ENCODE data around the gene RAB3GAP2. TPM values are rescaled to one million over a fixed set of nuclear protein-coding genes. Genes with fewer than 3 reads are reported as not detected.
"Not testable (repeated sequence)": the region's sequence is repeated elsewhere in the genome, so short reads cannot be mapped to it uniquely, and the experiment has no call there.

The RAB3GAP2 gene
- total and polyA plus RNA-seq, 5 experiments from 2014 or later, result 16.6 to 52.0 (median 22.8) TPM

DNA sequence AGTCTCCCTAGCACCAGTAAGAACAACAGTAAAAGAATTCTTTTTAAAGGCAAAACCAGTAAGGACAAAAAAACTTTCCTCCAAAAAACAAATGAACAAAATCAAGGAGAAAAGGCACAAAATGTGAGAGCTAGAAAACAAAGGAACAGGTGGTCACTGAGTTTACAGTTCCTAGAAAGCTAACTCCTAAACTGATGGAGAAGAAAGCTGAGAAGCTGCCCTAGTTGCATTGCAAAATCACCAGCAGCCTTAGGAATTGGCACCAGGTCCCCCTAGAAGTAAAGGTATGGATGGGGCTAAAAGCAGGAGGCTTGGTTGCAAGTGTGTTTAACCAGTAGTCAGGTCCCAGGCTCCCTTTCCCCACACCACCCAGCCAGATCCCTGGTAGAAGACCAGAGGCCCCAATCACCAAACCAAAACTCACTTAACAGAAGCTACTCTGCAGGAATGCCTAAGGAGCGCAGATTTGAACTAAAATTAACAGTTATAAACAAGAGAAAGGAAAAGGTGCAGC is 47.6 kb downstream of the RAB3GAP2 start:
- peaks cover 38 to 74% (median 64%) of the 10 kb centered on the region in 4 donors for H3K4me1 Mint-ChIP-seq
- H3K9me3 Mint-ChIP-seq, result no peaks in the 10 kb centered on the region
- no peak for ATAC-seq
- H3K27ac Mint-ChIP-seq, result peak overlapping the region in 2 of 10 donors; percentile 12 to 42
- peaks cover 0 to 57% (median 12%) of the 10 kb centered on the region in 3 donors for H3K36me3 Mint-ChIP-seq
- DNase-seq, result no peak
- POLR2A ChIA-PET, result no interaction called here
- peak overlapping the region in 1 of 10 donors; percentile 23 for H3K4me3 Mint-ChIP-seq
- no peaks in the 10 kb centered on the region for H3K27me3 Mint-ChIP-seq

DNA sequence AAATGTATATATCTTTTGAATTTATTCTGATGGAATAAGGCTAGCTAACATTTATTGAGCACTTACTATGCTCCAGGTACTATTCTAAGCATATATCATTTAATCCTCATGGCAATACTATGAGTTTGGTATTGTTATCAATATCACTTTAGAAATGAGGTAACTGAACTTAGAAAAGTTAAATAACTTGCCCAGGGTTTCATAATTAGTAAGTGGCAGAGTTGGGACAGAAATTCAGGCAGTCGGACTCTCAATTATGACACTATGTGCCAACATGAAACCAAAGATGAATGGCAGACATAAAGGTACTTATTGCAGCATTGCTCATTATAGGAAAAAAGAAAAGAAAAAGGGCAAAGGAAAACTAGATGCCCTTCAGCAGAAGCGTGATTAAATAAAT is 48.2 kb downstream of the RAB3GAP2 start:
- peaks cover 42 to 74% (median 69%) of the 10 kb centered on the region in 4 donors for H3K4me1 Mint-ChIP-seq
- ATAC-seq, result no peak

DNA sequence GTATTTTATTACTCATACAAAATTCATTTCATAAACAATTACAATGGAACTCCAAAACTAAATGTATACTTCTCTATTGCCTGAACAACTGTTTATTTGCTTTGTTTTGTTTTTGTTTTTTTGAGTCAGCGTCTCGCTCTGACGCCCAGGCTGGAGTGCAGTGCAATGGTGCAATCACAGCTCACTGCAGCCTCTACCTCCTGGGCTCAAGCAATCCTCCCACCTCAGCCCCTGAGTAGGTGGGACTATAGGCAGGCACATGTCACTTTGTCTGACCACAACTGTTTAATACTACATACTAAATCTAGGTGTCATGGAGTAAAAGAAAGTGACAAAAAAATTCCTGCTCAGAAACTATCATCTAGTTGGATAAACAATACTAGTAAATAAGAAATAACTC is 49.3 kb downstream of the RAB3GAP2 start:
- no peak for ATAC-seq
- POLR2A ChIA-PET, result no interaction called here
- Mint-ChIP-seq H3K9me3 (no peaks in the 10 kb centered on the region), H3K27me3 (no peaks in the 10 kb centered on the region), H3K27ac (no peak overlapping the region), H3K4me3 (no peak overlapping the region), H3K36me3 (peaks cover 0 to 46% (median 8%) of the 10 kb centered on the region in 3 donors), H3K4me1 (peaks cover 41 to 68% (median 63%) of the 10 kb centered on the region in 4 donors)
- DNase-seq, result no peak

More for the DNA sequence above, 48.2 kb downstream of the RAB3GAP2 start:
- H3K27ac Mint-ChIP-seq, result no peak overlapping the region
- H3K27me3 Mint-ChIP-seq, result no peaks in the 10 kb centered on the region
- H3K4me3 Mint-ChIP-seq, result no peak overlapping the region
- POLR2A ChIA-PET, result no interaction called here
- peaks cover 0 to 57% (median 12%) of the 10 kb centered on the region in 3 donors for H3K36me3 Mint-ChIP-seq
- no peak for DNase-seq
- H3K9me3 Mint-ChIP-seq, result no peaks in the 10 kb centered on the region

DNA sequence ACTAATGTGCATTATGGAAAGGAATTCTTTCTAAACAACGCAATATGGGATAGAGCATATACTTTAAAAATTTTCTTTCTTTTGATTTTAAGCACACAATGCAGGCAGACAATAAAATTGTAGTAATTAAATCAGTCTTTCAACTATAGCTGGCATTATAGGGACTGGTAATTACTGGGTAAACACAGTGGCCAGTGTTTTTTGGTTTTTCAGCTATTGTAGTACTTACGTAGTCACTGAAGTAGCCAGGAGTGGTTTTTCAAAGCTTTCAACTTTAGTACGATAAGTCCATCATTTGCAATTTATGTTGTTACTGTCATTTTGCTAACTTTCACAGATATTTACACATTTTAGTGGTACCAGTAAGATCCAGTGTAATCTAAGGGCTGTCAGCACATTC is 50.6 kb downstream of the RAB3GAP2 start:
- ATAC-seq (no peak), DNase-seq (no peak)
- Mint-ChIP-seq H3K36me3 (peaks cover 0 to 35% (median 3%) of the 10 kb centered on the region in 3 donors), H3K27me3 (no peaks in the 10 kb centered on the region), H3K27ac (peak overlapping the region in 1 of 10 donors; percentile 51), H3K4me3 (no peak overlapping the region), H3K9me3 (no peaks in the 10 kb centered on the region), H3K4me1 (peaks cover 35 to 68% (median 58%) of the 10 kb centered on the region in 4 donors)
- POLR2A ChIA-PET, result no interaction called here

DNA sequence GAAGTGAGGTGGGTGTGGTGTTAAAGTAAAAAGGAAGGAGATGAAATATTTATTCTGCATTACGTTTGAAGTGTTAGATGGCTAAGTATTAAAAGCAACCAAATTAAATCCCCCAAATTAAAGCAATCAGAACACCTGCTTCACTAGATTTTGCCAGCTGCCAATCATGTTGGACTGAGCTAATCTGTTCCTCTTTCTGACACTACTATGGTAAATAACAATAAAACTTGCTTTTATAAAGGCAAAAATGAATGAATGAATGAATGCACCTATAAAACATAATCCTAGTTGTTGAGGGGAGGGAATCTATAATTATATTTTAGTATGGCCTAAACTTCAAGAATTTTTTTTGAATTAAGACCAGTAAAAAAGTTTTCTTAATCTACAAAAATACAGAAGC is 51.0 kb downstream of the RAB3GAP2 start:
- Mint-ChIP-seq H3K4me3 (no peak overlapping the region), H3K27ac (peak overlapping the region in 1 of 10 donors; percentile 27), H3K27me3 (no peaks in the 10 kb centered on the region), H3K9me3 (no peaks in the 10 kb centered on the region), H3K4me1 (peaks cover 32 to 65% (median 55%) of the 10 kb centered on the region in 4 donors), H3K36me3 (peaks cover 0 to 33% (median 3%) of the 10 kb centered on the region in 3 donors)
- ATAC-seq, result no peak
- DNase-seq, result no peak
- POLR2A ChIA-PET, result no interaction called here

DNA sequence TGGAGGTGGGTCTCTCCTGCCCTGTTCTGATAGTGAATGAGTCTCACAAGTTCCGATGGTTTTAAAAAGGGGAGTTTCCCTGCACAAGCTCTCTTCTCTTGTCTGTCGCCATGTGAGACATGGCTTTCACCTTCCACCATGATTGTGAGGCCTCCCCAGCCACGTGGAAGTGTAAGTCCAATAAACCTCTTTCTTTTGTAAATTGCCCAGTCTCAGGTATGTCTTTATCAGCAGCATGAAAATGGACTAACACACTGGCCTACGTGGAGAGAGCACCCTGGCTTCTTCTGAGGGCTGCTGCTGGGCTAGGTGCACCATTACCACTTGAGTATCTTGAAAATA is 51.6 kb downstream of the RAB3GAP2 start:
- H3K4me3 Mint-ChIP-seq, ATAC-seq, H3K27me3 Mint-ChIP-seq, POLR2A ChIA-PET, H3K9me3 Mint-ChIP-seq, DNase-seq: not testable (repeated sequence)
- peak overlapping the region in 4 of 10 donors; percentile 7 to 45 (median 40) for H3K27ac Mint-ChIP-seq
- H3K4me1 Mint-ChIP-seq, result peaks cover 29 to 63% (median 50%) of the 10 kb centered on the region in 4 donors
- peaks cover 0 to 33% (median 3%) of the 10 kb centered on the region in 3 donors for H3K36me3 Mint-ChIP-seq

DNA sequence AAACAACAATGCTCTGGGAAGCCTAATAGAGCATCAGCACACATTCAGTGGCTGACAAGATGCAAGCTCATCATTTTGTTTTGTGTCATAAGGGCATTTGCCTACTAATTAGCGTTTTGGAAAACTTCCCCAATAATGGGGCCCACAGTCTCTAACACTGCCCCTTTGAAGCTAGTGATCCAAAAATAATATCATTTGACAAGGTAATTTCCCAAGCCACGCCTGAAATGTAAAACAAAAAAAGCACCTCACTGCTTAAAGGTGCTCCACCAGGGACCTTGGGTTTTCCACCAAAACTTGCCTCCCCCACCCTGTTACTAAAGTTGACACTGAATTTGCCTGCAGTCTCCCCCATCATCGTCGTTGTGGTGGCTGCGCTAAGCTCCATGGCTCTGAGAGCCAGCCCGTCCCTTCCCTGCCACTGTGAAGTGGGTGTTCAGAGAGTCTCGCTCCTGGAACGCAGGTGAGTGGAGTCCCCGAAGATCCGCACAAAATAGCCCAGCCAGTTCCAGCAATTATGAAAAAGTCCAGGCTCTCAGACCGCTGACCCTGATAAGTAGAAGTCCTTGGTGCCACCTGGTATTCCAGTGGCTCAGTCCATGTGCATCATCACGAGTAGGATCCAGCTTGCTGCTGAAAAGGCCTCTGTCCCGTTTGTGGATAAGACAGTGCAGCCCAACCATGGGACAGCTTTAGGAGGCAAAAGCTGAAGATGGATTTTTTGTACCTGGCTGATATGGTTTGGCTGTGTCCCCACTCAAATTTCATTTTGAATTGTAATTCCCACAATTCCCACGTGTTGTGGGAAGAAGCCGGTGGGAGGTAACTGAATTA is 52.2 kb downstream of the RAB3GAP2 start:
- Mint-ChIP-seq H3K27me3 (no peaks in the 10 kb centered on the region), H3K27ac (peak overlapping the region in 4 of 10 donors; percentile 5 to 88 (median 30)), H3K4me1 (peaks cover 23 to 58% (median 44%) of the 10 kb centered on the region in 4 donors), H3K4me3 (no peak overlapping the region), H3K36me3 (peaks cover 0 to 30% (median 3%) of the 10 kb centered on the region in 3 donors), H3K9me3 (no peaks in the 10 kb centered on the region)
- no peak for DNase-seq
- POLR2A ChIA-PET, result no interaction called here
- ATAC-seq, result no peak

DNA sequence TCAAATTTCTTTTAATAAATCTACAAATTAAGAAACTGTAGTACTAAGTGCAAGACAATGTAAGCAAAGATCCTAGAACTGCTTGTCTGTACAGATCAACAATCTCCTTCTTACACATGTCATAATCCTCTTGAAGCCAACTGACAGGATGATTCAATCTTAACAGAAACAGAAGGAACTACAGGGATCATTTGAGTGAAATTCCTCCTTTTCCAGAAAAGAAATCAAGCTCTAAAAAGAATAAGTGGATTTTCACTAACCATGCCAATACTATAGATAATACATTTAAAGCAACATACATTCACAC is 53.2 kb downstream of the RAB3GAP2 start:
- Mint-ChIP-seq H3K27me3 (no peaks in the 10 kb centered on the region), H3K4me1 (peaks cover 23 to 48% (median 35%) of the 10 kb centered on the region in 4 donors), H3K36me3 (peaks cover 0 to 28% (median 3%) of the 10 kb centered on the region in 3 donors), H3K9me3 (no peaks in the 10 kb centered on the region), H3K27ac (peak overlapping the region in 2 of 10 donors; percentile 31 to 56), H3K4me3 (no peak overlapping the region)
- no peak for ATAC-seq
- POLR2A ChIA-PET, result no interaction called here
- DNase-seq, result no peak

DNA sequence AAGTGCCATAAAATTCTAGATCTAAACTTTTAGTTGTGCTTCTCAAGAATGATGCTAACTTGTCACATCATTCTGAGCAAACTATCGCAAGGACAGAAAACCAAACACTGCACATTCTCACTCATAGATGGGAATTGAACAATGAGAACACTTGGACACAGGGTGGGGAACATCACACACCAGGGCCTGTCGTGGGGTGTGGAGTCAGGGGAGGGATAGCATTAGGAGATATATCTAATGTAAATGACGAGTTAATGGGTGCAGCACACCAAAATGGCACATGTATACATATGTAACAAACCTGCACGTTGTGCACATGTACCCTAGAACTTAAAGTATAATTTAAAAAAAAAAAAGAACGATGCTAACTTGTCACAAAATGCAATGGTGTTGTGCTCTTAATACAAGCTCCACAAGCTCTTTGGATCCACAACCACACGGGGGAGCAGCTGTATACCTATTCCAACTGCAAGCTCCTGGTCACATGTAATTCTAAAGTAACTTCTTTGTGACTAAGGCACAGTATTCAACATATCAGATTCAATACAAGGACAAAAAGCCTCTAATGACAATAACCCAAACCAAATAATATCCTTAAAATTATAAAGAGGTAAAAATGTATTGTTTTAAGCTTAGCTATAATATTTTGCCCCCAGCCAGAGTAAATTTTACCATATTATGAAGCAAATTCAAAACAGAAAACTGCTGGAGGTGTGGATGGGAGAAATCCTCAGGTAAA is 53.7 kb downstream of the RAB3GAP2 start:
- H3K27ac Mint-ChIP-seq, result peak overlapping the region in 1 of 10 donors; percentile 31
- ATAC-seq, result peak in 1 of 2 donors; percentile 50
- POLR2A ChIA-PET, result interaction anchor here (0.6 kb wide), 1 partner anchor 128 kb away, joined by 4 read pairs; no protein-coding TSS in a partner anchor

DNA sequence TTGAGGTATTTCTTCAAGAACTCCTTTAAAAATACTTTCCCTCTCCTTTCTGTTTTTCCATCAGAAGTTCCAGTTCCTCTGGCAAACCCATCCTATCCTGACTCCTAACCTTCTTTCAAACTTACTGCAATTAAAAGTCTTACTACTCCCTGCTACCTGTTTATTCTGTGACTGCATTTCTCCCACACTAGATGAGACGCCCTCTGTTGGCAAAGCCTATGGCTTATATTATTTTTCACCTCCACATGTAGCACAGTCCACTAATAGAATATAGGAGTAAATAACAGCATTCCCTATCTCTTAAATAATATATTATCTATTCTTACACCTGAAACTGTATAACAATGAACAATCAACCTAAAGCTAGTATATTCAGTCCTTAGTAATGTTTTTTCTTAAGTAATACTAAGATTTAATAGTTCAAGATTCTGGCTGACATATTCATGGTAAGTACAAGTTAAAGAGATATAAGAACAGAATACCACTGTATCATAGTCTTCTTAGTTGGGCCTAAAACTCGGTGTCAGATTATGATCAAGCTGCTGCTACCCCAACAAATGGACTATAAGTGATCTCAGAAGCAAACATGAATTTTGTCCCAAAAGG is 54.8 kb downstream of the RAB3GAP2 start:
- Mint-ChIP-seq H3K9me3 (no peaks in the 10 kb centered on the region), H3K36me3 (peaks cover 0 to 35% (median 3%) of the 10 kb centered on the region in 3 donors), H3K27ac (peak overlapping the region in 3 of 10 donors; percentile 14 to 35 (median 27)), H3K27me3 (no peaks in the 10 kb centered on the region), H3K4me1 (peaks cover 19 to 40% (median 26%) of the 10 kb centered on the region in 4 donors), H3K4me3 (peak overlapping the region in 1 of 10 donors; percentile 20)
- no peak for DNase-seq
- ATAC-seq, result no peak
- POLR2A ChIA-PET, result no interaction called here

More for the DNA sequence above, 53.7 kb downstream of the RAB3GAP2 start:
- DNase-seq, result peak in 7 of 10 donors; percentile 5 to 30 (median 15)
- H3K4me1 Mint-ChIP-seq, result peaks cover 21 to 49% (median 32%) of the 10 kb centered on the region in 4 donors
- not testable (repeated sequence) for H3K9me3 Mint-ChIP-seq, H3K27me3 Mint-ChIP-seq, H3K4me3 Mint-ChIP-seq
- H3K36me3 Mint-ChIP-seq, result peaks cover 0 to 30% (median 3%) of the 10 kb centered on the region in 3 donors

DNA sequence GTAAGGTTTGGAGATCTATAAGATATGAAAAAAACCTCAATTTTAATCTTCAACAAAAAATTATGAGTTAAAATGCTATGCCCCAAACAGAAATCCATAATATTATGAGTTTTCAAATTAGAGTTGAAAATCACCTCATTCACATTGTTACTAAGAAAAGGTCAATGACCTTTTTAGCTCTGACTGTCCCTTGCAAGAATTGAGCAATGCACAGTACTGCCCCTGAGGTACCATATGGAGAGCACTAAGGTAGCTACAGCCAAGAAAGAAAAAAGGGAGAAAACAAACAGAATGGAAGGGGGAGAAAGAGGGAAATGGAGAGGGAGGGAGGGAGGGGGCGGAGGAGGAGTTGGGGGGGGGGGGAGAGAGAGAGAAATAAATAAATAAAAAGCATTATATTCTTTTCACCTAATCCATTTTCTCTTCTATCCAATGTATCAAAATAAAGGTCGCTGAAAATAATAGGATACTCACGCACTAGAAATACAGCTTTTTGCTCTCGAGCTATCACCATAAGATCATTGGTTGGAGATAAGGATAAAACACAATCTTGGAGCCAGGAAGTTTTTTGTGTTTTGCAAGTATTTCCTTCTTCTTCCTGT is 58.8 kb downstream of the RAB3GAP2 start:
- Mint-ChIP-seq H3K4me3 (no peak overlapping the region), H3K27me3 (no peaks in the 10 kb centered on the region), H3K27ac (no peak overlapping the region), H3K4me1 (peaks cover 6 to 13% (median 9%) of the 10 kb centered on the region in 4 donors), H3K9me3 (no peaks in the 10 kb centered on the region), H3K36me3 (peaks cover 9 to 49% (median 13%) of the 10 kb centered on the region in 3 donors)
- DNase-seq, result no peak
- POLR2A ChIA-PET, result no interaction called here
- no peak for ATAC-seq

DNA sequence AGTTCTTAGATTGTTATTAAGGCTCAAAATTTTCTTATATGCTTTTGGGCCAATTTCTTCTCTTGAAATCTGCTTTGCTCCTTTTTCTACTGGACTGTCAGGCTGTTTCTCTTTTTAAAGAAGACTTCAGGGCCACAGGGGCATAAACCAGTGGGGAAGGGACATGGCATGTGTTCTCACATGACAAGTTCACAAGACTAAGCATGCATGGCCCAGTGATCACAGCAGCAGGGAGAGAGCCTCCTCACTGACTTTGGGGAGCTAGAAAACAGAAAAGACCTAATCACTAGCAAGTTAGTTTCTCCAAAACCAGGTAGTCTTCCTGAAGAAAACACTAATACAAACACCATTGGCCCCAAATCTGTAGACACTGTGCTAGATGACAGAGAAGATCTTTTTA is 64.8 kb downstream of the RAB3GAP2 start:
- ATAC-seq, result no peak

More for the DNA sequence above, 64.8 kb downstream of the RAB3GAP2 start:
- Mint-ChIP-seq H3K4me1 (no peaks in the 10 kb centered on the region), H3K36me3 (peaks cover 29 to 82% (median 46%) of the 10 kb centered on the region in 3 donors), H3K9me3 (peaks cover 0 to 6% (median 0%) of the 10 kb centered on the region in 9 donors), H3K27me3 (no peaks in the 10 kb centered on the region), H3K4me3 (no peak overlapping the region), H3K27ac (peak overlapping the region in 1 of 10 donors; percentile 15)
- POLR2A ChIA-PET, result no interaction called here
- no peak for DNase-seq
